Stimulated activated effector memory CD8-positive, alpha-beta T cell treated with anti-CD3 and anti-CD28 coated beads, Interleukin-12 subunit alpha, Interleukin-12 subunit beta, amount 100 ng/mL, for 72 hours (primary cell): ENCODE measurements around the gene ALG12.

Experiments used
- ATAC-seq: fragments of 150-1000 bp; cut with Tn5 transposase; 2 replicates; pipeline ENCODE4 v1.10.0; 2021
- DNase-seq, 2 donors: peaks; one replicate each; pipeline ENCODE4 v3.0.0; 2021 to 2022; ENCODE audit warnings: low spot score in 2 of 2
- H3K27ac Mint-ChIP-seq: one replicate; pipeline ENCODE4 v1.8.0; 2022; ENCODE audit warnings: mild to moderate bottlenecking, mixed read lengths
- H3K36me3 Mint-ChIP-seq: one replicate; pipeline ENCODE4 v1.8.0; 2022; ENCODE audit warnings: mild to moderate bottlenecking, mixed read lengths
- H3K4me1 Mint-ChIP-seq: one replicate; pipeline ENCODE4 v1.8.0; 2022; ENCODE audit warnings: mixed read lengths
- H3K4me3 Mint-ChIP-seq: one replicate; pipeline ENCODE4 v1.8.0; 2022; ENCODE audit warnings: mild to moderate bottlenecking, mixed read lengths
- H3K9me3 Mint-ChIP-seq: one replicate; pipeline ENCODE4 v1.8.0; 2022; ENCODE audit warnings: mixed read lengths

The ALG12 gene

GRCh38 chr22:49885281-49885680, 33.0 kb downstream of the ALG12 start:
- peaks cover 44% of the 10 kb centered on the region for H3K4me1 Mint-ChIP-seq
- no peak overlapping the region for H3K4me3 Mint-ChIP-seq
- ATAC-seq (no peak), DNase-seq (no peak)
- no peak overlapping the region for H3K27ac Mint-ChIP-seq
- H3K36me3 Mint-ChIP-seq: peaks cover 74% of the 10 kb centered on the region
- H3K9me3 Mint-ChIP-seq: no peaks in the 10 kb centered on the region

GRCh38 chr22:49884503-49885260, 33.6 kb downstream of the ALG12 start:
- no peak for ATAC-seq
- Mint-ChIP-seq H3K27ac (no peak overlapping the region), H3K9me3 (no peaks in the 10 kb centered on the region), H3K36me3 (peaks cover 68% of the 10 kb centered on the region), H3K4me1 (peaks cover 49% of the 10 kb centered on the region), H3K4me3 (no peak overlapping the region)
- DNase-seq: no peak

- Mint-ChIP-seq H3K4me1 (peaks cover 49% of the 10 kb centered on the region), H3K36me3 (peaks cover 62% of the 10 kb centered on the region), H3K27ac (no peak overlapping the region), H3K9me3 (no peaks in the 10 kb centered on the region), H3K4me3 (no peak overlapping the region)
- DNase-seq: no peak
- no peak for ATAC-seq
Measured at GRCh38 chr22:49884075-49884474, 34.2 kb downstream of the ALG12 start.

GRCh38 chr22:49883294-49883640, 35.0 kb downstream of the ALG12 start:
- ATAC-seq: no peak
- DNase-seq: no peak
- peaks cover 57% of the 10 kb centered on the region for H3K36me3 Mint-ChIP-seq
- no peak overlapping the region for H3K27ac Mint-ChIP-seq
- no peaks in the 10 kb centered on the region for H3K9me3 Mint-ChIP-seq
- no peak overlapping the region for H3K4me3 Mint-ChIP-seq
- H3K4me1 Mint-ChIP-seq: peaks cover 49% of the 10 kb centered on the region

GRCh38 chr22:49882519-49883293, 35.5 kb downstream of the ALG12 start:
- no peak for ATAC-seq
- Mint-ChIP-seq H3K36me3 (peaks cover 58% of the 10 kb centered on the region), H3K9me3 (no peaks in the 10 kb centered on the region), H3K4me3 (no peak overlapping the region), H3K4me1 (peaks cover 49% of the 10 kb centered on the region), H3K27ac (no peak overlapping the region)
- DNase-seq: no peak

- Mint-ChIP-seq H3K4me1 (peaks cover 45% of the 10 kb centered on the region), H3K36me3 (peaks cover 55% of the 10 kb centered on the region), H3K4me3 (peak overlapping the region; percentile 8), H3K9me3 (no peaks in the 10 kb centered on the region), H3K27ac (no peak overlapping the region)
- no peak for DNase-seq
- ATAC-seq: no peak
Measured at GRCh38 chr22:49881856-49882255, 36.4 kb downstream of the ALG12 start.

GRCh38 chr22:49880281-49880680, 38.0 kb downstream of the ALG12 start:
- Mint-ChIP-seq H3K4me3 (peak overlapping the region; percentile 67), H3K27ac (peak overlapping the region; percentile 79), H3K36me3 (peaks cover 49% of the 10 kb centered on the region), H3K4me1 (peaks cover 52% of the 10 kb centered on the region), H3K9me3 (no peaks in the 10 kb centered on the region)
- peak in 1 of 2 donors; percentile 63 for DNase-seq
- ATAC-seq: peak; percentile 86

GRCh38 chr22:49879871-49880270, 38.4 kb downstream of the ALG12 start:
- Mint-ChIP-seq H3K27ac (peak overlapping the region; percentile 79), H3K4me3 (peak overlapping the region; percentile 67)

GRCh38 chr22:49878206-49878605, 40.0 kb downstream of the ALG12 start:
- H3K9me3 Mint-ChIP-seq: no peaks in the 10 kb centered on the region
- ATAC-seq (no peak), DNase-seq (no peak)
- H3K4me1 Mint-ChIP-seq: peaks cover 49% of the 10 kb centered on the region
- no peak overlapping the region for H3K4me3 Mint-ChIP-seq
- no peak overlapping the region for H3K27ac Mint-ChIP-seq
- H3K36me3 Mint-ChIP-seq: peaks cover 48% of the 10 kb centered on the region

More at GRCh38 chr22:49879871-49880270, 38.4 kb downstream of the ALG12 start:
- peaks cover 48% of the 10 kb centered on the region for H3K36me3 Mint-ChIP-seq
- H3K9me3 Mint-ChIP-seq: no peaks in the 10 kb centered on the region
- peaks cover 52% of the 10 kb centered on the region for H3K4me1 Mint-ChIP-seq
- no peak for DNase-seq
- ATAC-seq: no peak

- ATAC-seq: no peak
- H3K27ac Mint-ChIP-seq: no peak overlapping the region
Measured at GRCh38 chr22:49877642-49878041, 40.6 kb downstream of the ALG12 start.

GRCh38 chr22:49873228-49873940, 44.9 kb downstream of the ALG12 start:
- H3K27ac Mint-ChIP-seq: peak overlapping the region; percentile 85
- peaks cover 55% of the 10 kb centered on the region for H3K36me3 Mint-ChIP-seq
- H3K4me3 Mint-ChIP-seq: no peak overlapping the region
- no peaks in the 10 kb centered on the region for H3K9me3 Mint-ChIP-seq
- peaks cover 54% of the 10 kb centered on the region for H3K4me1 Mint-ChIP-seq
- DNase-seq (no peak), ATAC-seq (no peak)

More at GRCh38 chr22:49877642-49878041, 40.6 kb downstream of the ALG12 start:
- peaks cover 42% of the 10 kb centered on the region for H3K36me3 Mint-ChIP-seq
- H3K9me3 Mint-ChIP-seq: no peaks in the 10 kb centered on the region
- DNase-seq: no peak
- H3K4me1 Mint-ChIP-seq: peaks cover 47% of the 10 kb centered on the region
- no peak overlapping the region for H3K4me3 Mint-ChIP-seq

GRCh38 chr22:49872347-49872746, 45.9 kb downstream of the ALG12 start:
- Mint-ChIP-seq H3K36me3 (peaks cover 50% of the 10 kb centered on the region), H3K9me3 (no peaks in the 10 kb centered on the region), H3K4me1 (peaks cover 65% of the 10 kb centered on the region), H3K27ac (peak overlapping the region; percentile 41), H3K4me3 (no peak overlapping the region)
- ATAC-seq (no peak), DNase-seq (no peak)

GRCh38 chr22:49871482-49871881, 46.8 kb downstream of the ALG12 start:
- H3K36me3 Mint-ChIP-seq: peaks cover 48% of the 10 kb centered on the region
- H3K4me1 Mint-ChIP-seq: peaks cover 71% of the 10 kb centered on the region
- no peak overlapping the region for H3K27ac Mint-ChIP-seq
- no peak for ATAC-seq
- no peak overlapping the region for H3K4me3 Mint-ChIP-seq
- H3K9me3 Mint-ChIP-seq: no peaks in the 10 kb centered on the region
- DNase-seq: no peak

GRCh38 chr22:49869845-49870712, 48.2 kb downstream of the ALG12 start:
- peak overlapping the region; percentile 79 for H3K27ac Mint-ChIP-seq
- H3K9me3 Mint-ChIP-seq: peaks cover 3% of the 10 kb centered on the region
- peaks cover 41% of the 10 kb centered on the region for H3K36me3 Mint-ChIP-seq
- ATAC-seq: peak; percentile 76
- H3K4me1 Mint-ChIP-seq: peaks cover 73% of the 10 kb centered on the region
- H3K4me3 Mint-ChIP-seq: peak overlapping the region; percentile 39
- DNase-seq: no peak
